Mononuclear cell (primary cell): Measurements from ENCODE around the gene PPOX. TPM values are rescaled to one million over a fixed set of nuclear protein-coding genes. Genes with fewer than 3 reads are reported as not detected.

Source experiments
- H3K27me3 ChIP-seq: 2 replicates; pipeline ENCODE4 v1.6.0; 2011; ENCODE audit warnings: low read length, control low read depth; ENCODE audit not compliant: insufficient read depth
- H3K4me1 ChIP-seq: 2 replicates; pipeline ENCODE4 v1.5.1; 2011; ENCODE audit warnings: mild to moderate bottlenecking, low read length, control low read depth; ENCODE audit not compliant: insufficient read depth
- H3K4me3 ChIP-seq: 2 replicates; pipeline ENCODE4 v1.5.1; 2011; ENCODE audit warnings: mild to moderate bottlenecking, low read length, moderate library complexity
- H3K9me3 ChIP-seq: 2 replicates; pipeline ENCODE4 v1.5.1; 2011; ENCODE audit warnings: low read depth, mild to moderate bottlenecking, control low read depth, low read length
- total RNA-seq: library from RNA; depleted of rRNA; stranded (reverse); fragments of >200 nt; gene quantifications from one replicate; pipeline ENCODE4 v1.2.3, GENCODE V29; 2012

Gene PPOX
- total RNA-seq, 1 donor = 5.1 TPM

- H3K9me3 ChIP-seq = no peaks in the 10 kb centered on the region
- peaks cover 59% of the 10 kb centered on the region for H3K4me1 ChIP-seq
- no peaks in the 10 kb centered on the region for H3K27me3 ChIP-seq
- peak within 1 kb of the TSS; percentile 91 for H3K4me3 ChIP-seq
These were observed 48.9 kb downstream of the PPOX start, which contains the start of gene FCER1G for GRCh38 chr1:161215076-161215475. Gene FCER1G, plus strand, starts transcription at chr1:161215295. Its CDS starts 27 bp downstream, at chr1:161215322.

- Histone ChIP-seq H3K4me1 (peaks cover 58% of the 10 kb centered on the region), H3K4me3 (peak overlapping the region; percentile 91), H3K27me3 (no peaks in the 10 kb centered on the region), H3K9me3 (no peaks in the 10 kb centered on the region)
These were observed 50.9 kb downstream of the PPOX start for GRCh38 chr1:161216945-161217712.

- peaks cover 57% of the 10 kb centered on the region for H3K4me1 ChIP-seq
- H3K27me3 ChIP-seq = no peaks in the 10 kb centered on the region
- peak overlapping the region; percentile 91 for H3K4me3 ChIP-seq
- no peaks in the 10 kb centered on the region for H3K9me3 ChIP-seq
These were observed 51.6 kb downstream of the PPOX start for GRCh38 chr1:161217831-161218230.

- H3K4me1 ChIP-seq = peaks cover 51% of the 10 kb centered on the region
- no peaks in the 10 kb centered on the region for H3K27me3 ChIP-seq
- H3K9me3 ChIP-seq = no peaks in the 10 kb centered on the region
- peak overlapping the region; percentile 91 for H3K4me3 ChIP-seq
These were observed 52.3 kb downstream of the PPOX start for GRCh38 chr1:161218301-161219077.

- no peaks in the 10 kb centered on the region for H3K27me3 ChIP-seq
- H3K4me3 ChIP-seq = no peak overlapping the region
- no peaks in the 10 kb centered on the region for H3K9me3 ChIP-seq
- H3K4me1 ChIP-seq = peaks cover 46% of the 10 kb centered on the region
These were observed 53.1 kb downstream of the PPOX start for GRCh38 chr1:161219078-161219892.

GRCh38 chr1:161220002-161220401 lies 53.8 kb downstream of the PPOX start:
- no peak overlapping the region for H3K4me3 ChIP-seq
- peaks cover 45% of the 10 kb centered on the region for H3K4me1 ChIP-seq
- H3K27me3 ChIP-seq = no peaks in the 10 kb centered on the region

More at GRCh38 chr1:161220002-161220401, 53.8 kb downstream of the PPOX start:
- no peaks in the 10 kb centered on the region for H3K9me3 ChIP-seq

Other genes starting within 250 kb of the PPOX start
- gene ITLN2, start 211.6 kb upstream of the PPOX start, total RNA-seq = not detected
- 37.7 TPM for gene F11R, start 145.3 kb upstream of the PPOX start, total RNA-seq
- gene TSTD1, start 127.5 kb upstream of the PPOX start, total RNA-seq = 37.0 TPM
- 86.8 TPM for gene USF1, start 120.4 kb upstream of the PPOX start, total RNA-seq
- gene ARHGAP30, start 96.5 kb upstream of the PPOX start, total RNA-seq = 60.3 TPM
- 1.4 TPM for gene NECTIN4, start 76.9 kb upstream of the PPOX start, total RNA-seq
- not detected for gene KLHDC9, start 68.1 kb upstream of the PPOX start, total RNA-seq
- 20.0 TPM for gene PFDN2, start 48.4 kb upstream of the PPOX start, total RNA-seq
- gene NIT1, start 48.3 kb upstream of the PPOX start, total RNA-seq = 9.0 TPM
- gene DEDD, start 33.8 kb upstream of the PPOX start, total RNA-seq = 27.2 TPM
- 118 TPM for gene UFC1, start 12.4 kb upstream of the PPOX start, total RNA-seq
- gene USP21, start 6.9 kb upstream of the PPOX start, total RNA-seq = 11.1 TPM
- gene B4GALT3, start 11.1 kb downstream of the PPOX start, total RNA-seq = 18.7 TPM
- 0.21 TPM for gene ADAMTS4, start 32.6 kb downstream of the PPOX start, total RNA-seq
- 38.0 TPM for gene NDUFS2, start 35.9 kb downstream of the PPOX start, total RNA-seq
- gene FCER1G, start 48.9 kb downstream of the PPOX start, total RNA-seq = 190 TPM
- gene APOA2, start 57.2 kb downstream of the PPOX start, total RNA-seq = not detected
- 10.0 TPM for gene TOMM40L, start 59.6 kb downstream of the PPOX start, total RNA-seq
- 0.31 TPM for gene NR1I3, start 71.8 kb downstream of the PPOX start, total RNA-seq
- not detected for gene PCP4L1, start 92.3 kb downstream of the PPOX start, total RNA-seq
- 1.0 TPM for gene MPZ, start 143.5 kb downstream of the PPOX start, total RNA-seq
- gene SDHC, start 148.0 kb downstream of the PPOX start, total RNA-seq = 22.7 TPM
- gene CFAP126, start 201.4 kb downstream of the PPOX start, total RNA-seq = not detected